ENCODE results near the gene TPRN. TPM values are rescaled to one million over a fixed set of nuclear protein-coding genes. Genes with fewer than 3 reads are reported as not detected.
A peak's percentile ranks its signal among the peaks of the same experiment; 100 is the strongest.

Gene TPRN
- total RNA-seq, 1 donor from 2014 or later = 16.0 TPM

DNA sequence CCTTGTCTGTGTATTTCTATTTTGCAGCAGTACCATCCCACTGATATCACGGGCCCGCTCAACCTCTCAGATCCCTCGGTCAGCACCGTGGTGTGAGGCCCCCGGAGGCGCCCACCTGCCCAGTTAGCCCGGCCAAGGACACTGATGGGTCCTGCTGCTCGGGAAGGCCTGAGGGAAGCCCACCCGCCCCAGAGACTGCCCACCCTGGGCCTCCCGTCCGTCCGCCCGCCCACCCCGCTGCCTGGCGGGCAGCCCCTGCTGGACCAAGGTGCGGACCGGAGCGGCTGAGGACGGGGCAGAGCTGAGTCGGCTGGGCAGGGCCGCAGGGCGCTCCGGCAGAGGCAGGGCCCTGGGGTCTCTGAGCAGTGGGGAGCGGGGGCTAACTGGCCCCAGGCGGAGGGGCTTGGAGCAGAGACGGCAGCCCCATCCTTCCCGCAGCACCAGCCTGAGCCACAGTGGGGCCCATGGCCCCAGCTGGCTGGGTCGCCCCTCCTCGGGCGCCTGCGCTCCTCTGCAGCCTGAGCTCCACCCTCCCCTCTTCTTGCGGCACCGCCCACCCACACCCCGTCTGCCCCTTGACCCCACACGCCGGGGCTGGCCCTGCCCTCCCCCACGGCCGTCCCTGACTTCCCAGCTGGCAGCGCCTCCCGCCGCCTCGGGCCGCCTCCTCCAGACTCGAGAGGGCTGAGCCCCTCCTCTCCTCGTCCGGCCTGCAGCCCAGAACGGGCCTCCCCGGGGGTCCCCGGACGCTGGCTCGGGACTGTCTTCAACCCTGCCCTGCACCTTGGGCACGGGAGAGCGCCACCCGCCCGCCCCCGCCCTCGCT is 32.6 kb downstream of the TPRN start:
- no peaks in the 10 kb centered on the region for H3K4me1 Mint-ChIP-seq (ENCODE audit: low read depth, unreplicated experiment)
- Histone ChIP-seq H3K36me3 (ENCODE audit: insufficient read depth, low read length) (no peaks in the 10 kb centered on the region), H2AFZ (ENCODE audit: low read depth, low read length) (no peak overlapping the region), H3K9me3 (ENCODE audit: insufficient read depth, low read depth, low read length) (no peaks in the 10 kb centered on the region), H3K9ac (ENCODE audit: low read length) (no peak overlapping the region), H4K20me1 (ENCODE audit: insufficient read depth, low read length) (no peaks in the 10 kb centered on the region), H3K79me2 (ENCODE audit: insufficient read depth, low read length) (no peaks in the 10 kb centered on the region), H3K4me3 (ENCODE audit: insufficient read depth, low read depth, low read length) (no peak overlapping the region), H3K4me2 (ENCODE audit: low read length) (no peak overlapping the region), H3K4me1 (ENCODE audit: insufficient read depth, low read length) (no peaks in the 10 kb centered on the region), H3K27ac (ENCODE audit: low read depth, low read length) (no peak overlapping the region), H3K27me3 (ENCODE audit: insufficient read depth, low read length) (peaks cover 43% of the 10 kb centered on the region)
- H3K4me3 Mint-ChIP-seq (ENCODE audit: unreplicated experiment) = no peak overlapping the region
- H3K27me3 Mint-ChIP-seq (ENCODE audit: low read depth, unreplicated experiment) = peaks cover 40% of the 10 kb centered on the region
- H3K9me3 Mint-ChIP-seq (ENCODE audit: unreplicated experiment) = no peaks in the 10 kb centered on the region
- DNase-seq (ENCODE audit: low read depth) (no peak), FAIRE-seq (no peak)
- H3K36me3 Mint-ChIP-seq (ENCODE audit: low read depth, unreplicated experiment) = no peaks in the 10 kb centered on the region
- peak; percentile 58 for TF ChIP-seq EZH2 (IDR thresholded peaks at IDR 0.05; ENCODE audit: insufficient read depth, low read length)
- TF ChIP-seq, protein P1, sequence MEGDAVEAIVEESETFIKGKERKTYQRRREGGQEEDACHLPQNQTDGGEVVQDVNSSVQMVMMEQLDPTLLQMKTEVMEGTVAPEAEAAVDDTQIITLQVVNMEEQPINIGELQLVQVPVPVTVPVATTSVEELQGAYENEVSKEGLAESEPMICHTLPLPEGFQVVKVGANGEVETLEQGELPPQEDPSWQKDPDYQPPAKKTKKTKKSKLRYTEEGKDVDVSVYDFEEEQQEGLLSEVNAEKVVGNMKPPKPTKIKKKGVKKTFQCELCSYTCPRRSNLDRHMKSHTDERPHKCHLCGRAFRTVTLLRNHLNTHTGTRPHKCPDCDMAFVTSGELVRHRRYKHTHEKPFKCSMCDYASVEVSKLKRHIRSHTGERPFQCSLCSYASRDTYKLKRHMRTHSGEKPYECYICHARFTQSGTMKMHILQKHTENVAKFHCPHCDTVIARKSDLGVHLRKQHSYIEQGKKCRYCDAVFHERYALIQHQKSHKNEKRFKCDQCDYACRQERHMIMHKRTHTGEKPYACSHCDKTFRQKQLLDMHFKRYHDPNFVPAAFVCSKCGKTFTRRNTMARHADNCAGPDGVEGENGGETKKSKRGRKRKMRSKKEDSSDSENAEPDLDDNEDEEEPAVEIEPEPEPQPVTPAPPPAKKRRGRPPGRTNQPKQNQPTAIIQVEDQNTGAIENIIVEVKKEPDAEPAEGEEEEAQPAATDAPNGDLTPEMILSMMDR (IDR thresholded peaks at IDR 0.05; ENCODE audit: insufficient read depth, low read depth, low read length) = no peak
- H3K27ac Mint-ChIP-seq (ENCODE audit: unreplicated experiment) = no peak overlapping the region

DNA sequence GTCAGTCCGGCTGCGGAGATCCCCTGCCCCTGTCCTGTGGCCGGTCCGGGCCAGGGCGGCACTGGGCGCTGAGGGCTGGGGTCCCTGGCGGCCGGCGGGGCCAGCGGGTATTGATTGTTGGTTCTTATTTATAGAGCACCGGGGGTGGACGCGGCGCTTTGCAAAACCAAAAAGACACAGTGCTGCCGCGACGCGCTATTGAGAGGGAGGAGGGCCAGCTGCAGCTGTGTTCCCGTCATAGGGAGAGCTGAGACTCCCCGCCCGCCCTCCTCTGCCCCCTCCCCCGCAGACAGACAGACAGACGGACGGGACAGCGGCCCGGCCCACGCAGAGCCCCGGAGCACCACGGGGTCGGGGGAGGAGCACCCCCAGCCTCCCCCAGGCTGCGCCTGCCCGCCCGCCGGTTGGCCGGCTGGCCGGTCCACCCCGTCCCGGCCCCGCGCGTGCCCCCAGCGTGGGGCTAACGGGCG is 33.2 kb downstream of the TPRN start:
- DNase-seq (ENCODE audit: low read depth) = no peak
- H3K27ac Mint-ChIP-seq (ENCODE audit: unreplicated experiment) = no peak overlapping the region
- H3K9me3 ChIP-seq (ENCODE audit: insufficient read depth, low read depth, low read length) = no peaks in the 10 kb centered on the region
- peaks cover 43% of the 10 kb centered on the region for H3K27me3 Mint-ChIP-seq (ENCODE audit: low read depth, unreplicated experiment)
- H3K27ac ChIP-seq (ENCODE audit: low read depth, low read length) = no peak overlapping the region
- no peak overlapping the region for H3K4me3 Mint-ChIP-seq (ENCODE audit: unreplicated experiment)
- no peaks in the 10 kb centered on the region for H3K4me1 Mint-ChIP-seq (ENCODE audit: low read depth, unreplicated experiment)
- H3K4me3 ChIP-seq (ENCODE audit: insufficient read depth, low read depth, low read length) = no peak overlapping the region
- no peak overlapping the region for H3K9ac ChIP-seq (ENCODE audit: low read length)
- H3K36me3 Mint-ChIP-seq (ENCODE audit: low read depth, unreplicated experiment) = no peaks in the 10 kb centered on the region
- no peak overlapping the region for H2AFZ ChIP-seq (ENCODE audit: low read depth, low read length)
- H3K79me2 ChIP-seq (ENCODE audit: insufficient read depth, low read length) = no peaks in the 10 kb centered on the region
- no peaks in the 10 kb centered on the region for H3K9me3 Mint-ChIP-seq (ENCODE audit: unreplicated experiment)
- no peaks in the 10 kb centered on the region for H4K20me1 ChIP-seq (ENCODE audit: insufficient read depth, low read length)
- H3K4me1 ChIP-seq (ENCODE audit: insufficient read depth, low read length) = peaks cover 4% of the 10 kb centered on the region
- no peak overlapping the region for H3K4me2 ChIP-seq (ENCODE audit: low read length)
- TF ChIP-seq, protein P1 (IDR thresholded peaks at IDR 0.05; ENCODE audit: insufficient read depth, low read depth, low read length) = no peak
- TF ChIP-seq EZH2 (IDR thresholded peaks at IDR 0.05; ENCODE audit: insufficient read depth, low read length) = no peak
- H3K36me3 ChIP-seq (ENCODE audit: insufficient read depth, low read length) = no peaks in the 10 kb centered on the region
- FAIRE-seq = no peak
- H3K27me3 ChIP-seq (ENCODE audit: insufficient read depth, low read length) = peaks cover 47% of the 10 kb centered on the region
